Measurements from ENCODE around the gene MTG1.
"Not testable (repeated sequence)": the region's sequence is repeated elsewhere in the genome, so short reads cannot be mapped to it uniquely, and the experiment has no call there.

The MTG1 gene

GRCh38 chr10:133465950-133466474, 72.1 kb downstream of the MTG1 start:
- H3K27ac ChIP-seq = no peak overlapping the region
- TF ChIP-seq ZFX (IDR thresholded peaks at IDR 0.05) (no peak), CTCF (conservative IDR thresholded peaks at IDR 0.05) (no peak)

GRCh38 chr10:133466683-133467275, 72.8 kb downstream of the MTG1 start:
- no peak overlapping the region for H3K27ac ChIP-seq
- no peak for TF ChIP-seq ZFX (IDR thresholded peaks at IDR 0.05)
- no peak for TF ChIP-seq CTCF (conservative IDR thresholded peaks at IDR 0.05)

- H3K27ac ChIP-seq = no peak overlapping the region
- TF ChIP-seq ZFX (IDR thresholded peaks at IDR 0.05) (no peak), CTCF (conservative IDR thresholded peaks at IDR 0.05) (no peak)
These were observed 73.4 kb downstream of the MTG1 start for GRCh38 chr10:133467286-133467911.

- not testable (repeated sequence) for H3K27ac ChIP-seq
These were observed 75.2 kb downstream of the MTG1 start for GRCh38 chr10:133469205-133469604.

GRCh38 chr10:133471300-133472109, 77.5 kb downstream of the MTG1 start:
- TF ChIP-seq ZFX (IDR thresholded peaks at IDR 0.05) = no peak
- TF ChIP-seq CTCF (conservative IDR thresholded peaks at IDR 0.05) = no peak
- no peak overlapping the region for H3K27ac ChIP-seq
